ENCODE measurements around the gene NDRG3.
"Not testable (repeated sequence)": the region's sequence is repeated elsewhere in the genome, so short reads cannot be mapped to it uniquely, and the experiment has no call there.

The NDRG3 gene

GRCh38 chr20:36654506-36654905 lies 91.4 kb downstream of the NDRG3 start:
- H3K4me1 Mint-ChIP-seq, result peaks cover 11% of the 10 kb centered on the region
- no peaks in the 10 kb centered on the region for H3K9me3 Mint-ChIP-seq
- H3K27ac Mint-ChIP-seq, result no peak overlapping the region
- H3K27me3 Mint-ChIP-seq, result no peaks in the 10 kb centered on the region
- ATAC-seq (no peak), DNase-seq (no peak)
- H3K36me3 Mint-ChIP-seq (ENCODE audit: low read depth), result peaks cover 7% of the 10 kb centered on the region
- no peak overlapping the region for H3K4me3 Mint-ChIP-seq

GRCh38 chr20:36653456-36653855 lies 92.4 kb downstream of the NDRG3 start:
- Mint-ChIP-seq H3K4me1 (peaks cover 7% of the 10 kb centered on the region), H3K36me3 (ENCODE audit: low read depth) (peaks cover 7% of the 10 kb centered on the region), H3K9me3 (no peaks in the 10 kb centered on the region), H3K27ac (no peak overlapping the region), H3K4me3 (no peak overlapping the region), H3K27me3 (no peaks in the 10 kb centered on the region)
- no peak for ATAC-seq
- no peak for DNase-seq

GRCh38 chr20:36647196-36648121 lies 98.4 kb downstream of the NDRG3 start:
- Mint-ChIP-seq H3K9me3 (no peaks in the 10 kb centered on the region), H3K27ac (no peak overlapping the region), H3K27me3 (no peaks in the 10 kb centered on the region), H3K4me1 (peaks cover 34% of the 10 kb centered on the region), H3K4me3 (peak overlapping the region; percentile 35), H3K36me3 (ENCODE audit: low read depth) (peaks cover 9% of the 10 kb centered on the region)
- DNase-seq, result no peak
- no peak for ATAC-seq

GRCh38 chr20:36646678-36647077 lies 99.2 kb downstream of the NDRG3 start:
- peaks cover 41% of the 10 kb centered on the region for H3K4me1 Mint-ChIP-seq
- no peak for DNase-seq
- ATAC-seq, result no peak
- H3K27ac Mint-ChIP-seq, result peak overlapping the region; percentile 99
- peaks cover 10% of the 10 kb centered on the region for H3K36me3 Mint-ChIP-seq (ENCODE audit: low read depth)
- no peaks in the 10 kb centered on the region for H3K9me3 Mint-ChIP-seq
- no peaks in the 10 kb centered on the region for H3K27me3 Mint-ChIP-seq
- H3K4me3 Mint-ChIP-seq, result peak overlapping the region; percentile 93

GRCh38 chr20:36645998-36646397 lies 99.9 kb downstream of the NDRG3 start, which contains the start of gene SLA2:
TSS of gene SLA2 (minus strand) at chr20:36646196. CDS start at chr20:36641335, 4,861 bp downstream.
- Mint-ChIP-seq H3K36me3 (ENCODE audit: low read depth) (peaks cover 15% of the 10 kb centered on the region), H3K27ac (peak within 1 kb of the TSS; percentile 99), H3K4me3 (peak within 1 kb of the TSS; percentile 93), H3K27me3 (no peaks in the 10 kb centered on the region), H3K4me1 (peaks cover 43% of the 10 kb centered on the region), H3K9me3 (no peaks in the 10 kb centered on the region)
- ATAC-seq, result peak; percentile 75
- DNase-seq, result peak; percentile 68

- no peak for ATAC-seq
- Mint-ChIP-seq H3K4me3 (peak overlapping the region; percentile 93), H3K4me1 (peaks cover 43% of the 10 kb centered on the region), H3K36me3 (ENCODE audit: low read depth) (peaks cover 19% of the 10 kb centered on the region), H3K9me3 (no peaks in the 10 kb centered on the region), H3K27me3 (no peaks in the 10 kb centered on the region), H3K27ac (peak overlapping the region; percentile 99)
- no peak for DNase-seq
These were observed 100.5 kb downstream of the NDRG3 start for GRCh38 chr20:36645353-36645752.

GRCh38 chr20:36644706-36645095 lies 101.2 kb downstream of the NDRG3 start:
- H3K9me3 Mint-ChIP-seq, result no peaks in the 10 kb centered on the region
- peak; percentile 40 for DNase-seq
- H3K27me3 Mint-ChIP-seq, result no peaks in the 10 kb centered on the region
- peak overlapping the region; percentile 93 for H3K4me3 Mint-ChIP-seq
- H3K36me3 Mint-ChIP-seq (ENCODE audit: low read depth), result peaks cover 23% of the 10 kb centered on the region
- H3K27ac Mint-ChIP-seq, result peak overlapping the region; percentile 99
- ATAC-seq, result peak; percentile 64
- peaks cover 43% of the 10 kb centered on the region for H3K4me1 Mint-ChIP-seq

- DNase-seq, result peak; percentile 64
- peak; percentile 82 for ATAC-seq
- H3K36me3 Mint-ChIP-seq (ENCODE audit: low read depth), result peaks cover 26% of the 10 kb centered on the region
- peak overlapping the region; percentile 93 for H3K4me3 Mint-ChIP-seq
- H3K27ac Mint-ChIP-seq, result peak overlapping the region; percentile 99
- peaks cover 43% of the 10 kb centered on the region for H3K4me1 Mint-ChIP-seq
- no peaks in the 10 kb centered on the region for H3K9me3 Mint-ChIP-seq
- H3K27me3 Mint-ChIP-seq, result no peaks in the 10 kb centered on the region
These were observed 101.7 kb downstream of the NDRG3 start for GRCh38 chr20:36644032-36644705.

GRCh38 chr20:36642136-36642535 lies 103.8 kb downstream of the NDRG3 start:
- no peaks in the 10 kb centered on the region for H3K9me3 Mint-ChIP-seq
- no peaks in the 10 kb centered on the region for H3K27me3 Mint-ChIP-seq
- H3K4me1 Mint-ChIP-seq, result peaks cover 43% of the 10 kb centered on the region
- H3K27ac Mint-ChIP-seq, result peak overlapping the region; percentile 99
- peak overlapping the region; percentile 93 for H3K4me3 Mint-ChIP-seq
- peaks cover 37% of the 10 kb centered on the region for H3K36me3 Mint-ChIP-seq (ENCODE audit: low read depth)
- ATAC-seq (no peak), DNase-seq (no peak)

- Mint-ChIP-seq H3K4me1 (peaks cover 39% of the 10 kb centered on the region), H3K4me3 (no peak overlapping the region)
- ATAC-seq, result no peak
These were observed 104.4 kb downstream of the NDRG3 start for GRCh38 chr20:36641506-36641843.

GRCh38 chr20:36638876-36639400 lies 107.0 kb downstream of the NDRG3 start:
- peaks cover 26% of the 10 kb centered on the region for H3K4me1 Mint-ChIP-seq
- not testable (repeated sequence) for DNase-seq, H3K9me3 Mint-ChIP-seq, ATAC-seq, H3K27ac Mint-ChIP-seq, H3K4me3 Mint-ChIP-seq, H3K27me3 Mint-ChIP-seq
- H3K36me3 Mint-ChIP-seq (ENCODE audit: low read depth), result peaks cover 44% of the 10 kb centered on the region

More at GRCh38 chr20:36641506-36641843, 104.4 kb downstream of the NDRG3 start:
- H3K36me3 Mint-ChIP-seq (ENCODE audit: low read depth), result peaks cover 40% of the 10 kb centered on the region
- H3K9me3 Mint-ChIP-seq, result no peaks in the 10 kb centered on the region
- peak overlapping the region; percentile 99 for H3K27ac Mint-ChIP-seq
- H3K27me3 Mint-ChIP-seq, result no peaks in the 10 kb centered on the region
- no peak for DNase-seq

GRCh38 chr20:36634342-36634741 lies 111.5 kb downstream of the NDRG3 start:
- no peaks in the 10 kb centered on the region for H3K9me3 Mint-ChIP-seq
- H3K27ac Mint-ChIP-seq, result peak overlapping the region; percentile 71
- no peak overlapping the region for H3K4me3 Mint-ChIP-seq
- peaks cover 47% of the 10 kb centered on the region for H3K36me3 Mint-ChIP-seq (ENCODE audit: low read depth)
- peaks cover 29% of the 10 kb centered on the region for H3K4me1 Mint-ChIP-seq
- ATAC-seq (no peak), DNase-seq (no peak)
- no peaks in the 10 kb centered on the region for H3K27me3 Mint-ChIP-seq

GRCh38 chr20:36633285-36633772 lies 112.6 kb downstream of the NDRG3 start:
- Mint-ChIP-seq H3K36me3 (ENCODE audit: low read depth) (peaks cover 43% of the 10 kb centered on the region), H3K27ac (no peak overlapping the region), H3K4me3 (no peak overlapping the region), H3K4me1 (peaks cover 38% of the 10 kb centered on the region), H3K9me3 (no peaks in the 10 kb centered on the region), H3K27me3 (no peaks in the 10 kb centered on the region)
- no peak for DNase-seq
- ATAC-seq, result no peak

- H3K9me3 Mint-ChIP-seq, result no peaks in the 10 kb centered on the region
- no peak overlapping the region for H3K4me3 Mint-ChIP-seq
- peaks cover 45% of the 10 kb centered on the region for H3K36me3 Mint-ChIP-seq (ENCODE audit: low read depth)
- DNase-seq (no peak), ATAC-seq (no peak)
- H3K27ac Mint-ChIP-seq, result peak overlapping the region; percentile 40
- peaks cover 42% of the 10 kb centered on the region for H3K4me1 Mint-ChIP-seq
- H3K27me3 Mint-ChIP-seq, result no peaks in the 10 kb centered on the region
These were observed 113.2 kb downstream of the NDRG3 start for GRCh38 chr20:36632487-36633284.

Data from activated naive CD8-positive, alpha-beta T cell treated with anti-CD3 and anti-CD28 coated beads, Interleukin-2, amount 50 U/mL, for 24 hours (primary cell).